ENCODE results near the gene ACP2.

Gene ACP2

GRCh38 chr11:47268448-47269001 lies 19.9 kb upstream of the ACP2 start:
- no peak for DNase-seq

- no peak for DNase-seq
Observed at GRCh38 chr11:47267876-47268275, 19.3 kb upstream of the ACP2 start.

- no peak for DNase-seq
Observed at GRCh38 chr11:47264521-47264920, 15.9 kb upstream of the ACP2 start.

GRCh38 chr11:47264119-47264518 lies 15.5 kb upstream of the ACP2 start:
- no peak for DNase-seq

GRCh38 chr11:47261291-47261800 lies 12.7 kb upstream of the ACP2 start:
- no peak for DNase-seq

GRCh38 chr11:47260366-47260765 lies 11.8 kb upstream of the ACP2 start:
- no peak for DNase-seq

GRCh38 chr11:47259232-47259977 lies 10.8 kb upstream of the ACP2 start:
- DNase-seq, result no peak

- DNase-seq, result no peak
Observed at GRCh38 chr11:47258317-47258902, 9.8 kb upstream of the ACP2 start.

GRCh38 chr11:47257517-47258316 lies 9.1 kb upstream of the ACP2 start, which contains the start of gene NR1H3:
Gene NR1H3 (plus strand): TSS chr11:47257996. CDS start chr11:47259217, 1,221 bp downstream.
- DNase-seq, result no peak

GRCh38 chr11:47257177-47257516 lies 8.5 kb upstream of the ACP2 start:
- no peak for DNase-seq

GRCh38 chr11:47256374-47256773 lies 7.8 kb upstream of the ACP2 start:
- DNase-seq, result no peak

GRCh38 chr11:47254386-47254785 lies 5.8 kb upstream of the ACP2 start:
- no peak for DNase-seq

GRCh38 chr11:47253660-47254059 lies 5.0 kb upstream of the ACP2 start:
- no peak for DNase-seq

- DNase-seq, result no peak
Observed at GRCh38 chr11:47251751-47252150, 3.1 kb upstream of the ACP2 start.

GRCh38 chr11:47249378-47249715 lies 733 bp upstream of the ACP2 start:
- no peak for DNase-seq

- DNase-seq, result no peak
Observed at GRCh38 chr11:47248304-47248663, 330 bp downstream of the ACP2 start.

- DNase-seq, result no peak
Observed at GRCh38 chr11:47247502-47247901, 1.1 kb downstream of the ACP2 start.

GRCh38 chr11:47245611-47246357 lies 2.8 kb downstream of the ACP2 start:
- DNase-seq, result no peak

- no peak for DNase-seq
Observed at GRCh38 chr11:47244448-47245350, 3.9 kb downstream of the ACP2 start.

- no peak for DNase-seq
Observed at GRCh38 chr11:47243454-47243853, 5.2 kb downstream of the ACP2 start.

GRCh38 chr11:47242596-47243192 lies 5.9 kb downstream of the ACP2 start:
- DNase-seq, result no peak
